H9 (cell line): ENCODE data around the gene GGA1. TPM values are rescaled to one million over a fixed set of nuclear protein-coding genes. Genes with fewer than 3 reads are reported as not detected.

Source experiments
- DNase-seq: peaks from one replicate; pipeline ENCODE4 v3.0.0-alpha.2; 2017
- H2AFZ ChIP-seq: one replicate; pipeline ENCODE4 v1.6.1; 2013; ENCODE audit warnings: mild to moderate bottlenecking, low read length, control low read depth, moderate library complexity
- H2AK5ac ChIP-seq: 2 replicates; pipeline ENCODE4 v1.6.1; 2013; ENCODE audit warnings: low read length, control low read depth, mixed read lengths; ENCODE audit not compliant: insufficient read length
- H2BK120ac ChIP-seq: one replicate; pipeline ENCODE4 v1.6.1; 2013; ENCODE audit warnings: low read depth, mild to moderate bottlenecking, low read length, control low read depth, inconsistent platforms; ENCODE audit not compliant: poor library complexity, severe bottlenecking
- H2BK12ac ChIP-seq: 2 replicates; pipeline ENCODE4 v1.6.1; 2013; ENCODE audit warnings: low read length, control low read depth, mixed read lengths, low read depth; ENCODE audit not compliant: insufficient read length
- H2BK15ac ChIP-seq: 2 replicates; pipeline ENCODE4 v1.6.1; 2013; ENCODE audit warnings: low read depth, low read length, control low read depth
- H2BK20ac ChIP-seq: one replicate; pipeline ENCODE4 v1.6.1; 2013; ENCODE audit warnings: low read depth, mild to moderate bottlenecking, low read length, control low read depth, inconsistent platforms; ENCODE audit not compliant: poor library complexity, severe bottlenecking
- H2BK5ac ChIP-seq: 2 replicates; pipeline ENCODE4 v1.6.1; 2013; ENCODE audit warnings: low read length, control low read depth, mixed read lengths; ENCODE audit not compliant: insufficient read length
- H3K14ac ChIP-seq: 2 replicates; pipeline ENCODE4 v1.6.1; 2013; ENCODE audit warnings: low read length, control low read depth; ENCODE audit not compliant: insufficient read depth
- H3K18ac ChIP-seq: 2 replicates; pipeline ENCODE4 v1.6.1; 2013; ENCODE audit warnings: low read depth, mild to moderate bottlenecking, mixed read lengths, low read length, control low read depth; ENCODE audit not compliant: insufficient read length
- H3K23ac ChIP-seq: 2 replicates; pipeline ENCODE4 v1.6.1; 2013; ENCODE audit warnings: low read length, control low read depth, mixed read lengths, low read depth; ENCODE audit not compliant: insufficient read length
- H3K23me2 ChIP-seq: 2 replicates; pipeline ENCODE4 v1.6.1; 2013; ENCODE audit warnings: low read depth, mild to moderate bottlenecking, mixed read lengths, low read length, control low read depth; ENCODE audit not compliant: insufficient read length, poor library complexity, severe bottlenecking
- H3K27ac ChIP-seq: 2 replicates; pipeline ENCODE4 v1.5.1; 2013; ENCODE audit warnings: low read length, control low read depth, mixed read lengths, low read depth; ENCODE audit not compliant: insufficient read length
- H3K27me3 ChIP-seq: 2 replicates; pipeline ENCODE4 v1.6.1; 2013; ENCODE audit warnings: low read length, control low read depth, inconsistent platforms; ENCODE audit not compliant: insufficient read depth
- H3K4ac ChIP-seq: 2 replicates; pipeline ENCODE4 v1.6.1; 2013; ENCODE audit warnings: low read depth, mild to moderate bottlenecking, control low read depth, inconsistent platforms, low read length, moderate library complexity
- H3K4me1 ChIP-seq: 2 replicates; pipeline ENCODE4 v1.6.1; 2013; ENCODE audit warnings: low read length, control low read depth, inconsistent platforms; ENCODE audit not compliant: insufficient read depth
- H3K4me2 ChIP-seq: 2 replicates; pipeline ENCODE4 v1.6.1; 2013; ENCODE audit warnings: low read length, control low read depth, mixed read lengths; ENCODE audit not compliant: insufficient read length, insufficient read depth
- H3K56ac ChIP-seq: 2 replicates; pipeline ENCODE4 v1.6.1; 2013; ENCODE audit warnings: low read depth, mild to moderate bottlenecking, mixed read lengths, low read length, control low read depth; ENCODE audit not compliant: insufficient read length
- H3K79me1 ChIP-seq: 2 replicates; pipeline ENCODE4 v1.6.1; 2013; ENCODE audit warnings: low read depth, mild to moderate bottlenecking, moderate library complexity, low read length, control low read depth, inconsistent platforms; ENCODE audit not compliant: insufficient read depth, poor library complexity, severe bottlenecking
- H3K79me2 ChIP-seq: 2 replicates; pipeline ENCODE4 v1.6.1; 2013; ENCODE audit warnings: low read length, control low read depth, inconsistent platforms; ENCODE audit not compliant: insufficient read depth
- H3K9ac ChIP-seq: 2 replicates; pipeline ENCODE4 v1.6.1; 2013; ENCODE audit warnings: low read length, control low read depth, mixed read lengths; ENCODE audit not compliant: insufficient read length; ENCODE audit errors: extremely low read depth
- H3K9me3 ChIP-seq: one replicate; pipeline ENCODE4 v1.6.1; 2013; ENCODE audit warnings: low read depth, low read length, inconsistent platforms; ENCODE audit not compliant: control insufficient read depth
- H3T11ph ChIP-seq: one replicate; pipeline ENCODE4 v1.6.1; 2013; ENCODE audit warnings: mild to moderate bottlenecking, low read length, control low read depth, inconsistent platforms
- H4K20me1 ChIP-seq: one replicate; pipeline ENCODE4 v1.6.1; 2013; ENCODE audit not compliant: control insufficient read depth, insufficient read length, insufficient read depth
- H4K5ac ChIP-seq: 2 replicates; pipeline ENCODE4 v1.6.1; 2013; ENCODE audit warnings: low read depth, mild to moderate bottlenecking, mixed read lengths, low read length, control low read depth; ENCODE audit not compliant: insufficient read length
- H4K8ac ChIP-seq: replicated peaks from 2 replicates; pipeline ENCODE4 v1.6.1; 2013; ENCODE audit warnings: low read length, control low read depth, mixed read lengths, low read depth; ENCODE audit not compliant: insufficient read length
- H4K91ac ChIP-seq: 2 replicates; pipeline ENCODE4 v1.6.1; 2013; ENCODE audit warnings: low read depth, mild to moderate bottlenecking, moderate library complexity, mixed read lengths, low read length, control low read depth; ENCODE audit not compliant: insufficient read length
- H3K27ac Mint-ChIP-seq, 3 experiments: 2 replicates in 2 of 3; 3 replicates in 1 of 3; pipeline ENCODE4 v1.8.0; 2020 to 2021; ENCODE audit warnings: mixed read lengths in 3 of 3, mild to moderate bottlenecking in 1 of 3, moderate library complexity in 1 of 3
- H3K27me3 Mint-ChIP-seq: 2 replicates; pipeline ENCODE4 v1.8.0; 2021; ENCODE audit warnings: low read depth, mild to moderate bottlenecking, moderate library complexity, mixed read lengths
- H3K36me3 Mint-ChIP-seq, 3 experiments: 2 replicates in 2 of 3; 3 replicates in 1 of 3; pipeline ENCODE4 v1.8.0; 2020 to 2021; ENCODE audit warnings: low read depth in 3 of 3, mixed read lengths in 3 of 3; ENCODE audit not compliant: insufficient read depth in 1 of 3
- H3K4me1 Mint-ChIP-seq, 2 experiments: 2 replicates each; pipeline ENCODE4 v1.8.0; 2020; ENCODE audit warnings: mixed read lengths in 2 of 2
- H3K4me3 Mint-ChIP-seq, 2 experiments: 2 replicates in 1 of 2; 3 replicates in 1 of 2; pipeline ENCODE4 v1.8.0; 2020 to 2021; ENCODE audit warnings: mild to moderate bottlenecking in 2 of 2, mixed read lengths in 2 of 2, moderate library complexity in 1 of 2
- H3K9me3 Mint-ChIP-seq, 2 experiments: 2 replicates in 1 of 2; 3 replicates in 1 of 2; pipeline ENCODE4 v1.8.0; 2020; ENCODE audit warnings: mild to moderate bottlenecking in 2 of 2, mixed read lengths in 2 of 2, moderate library complexity in 1 of 2
- WGBS: extraction: QIAGEN DNeasy Blood & Tissue Kit; methylation state at CpG from one replicate; pipeline ENCODE4 v1.1.7; 2013; ENCODE audit warnings: missing lambda C conversion rate, low lambda C conversion rate, mixed read lengths; ENCODE audit not compliant: insufficient read length; ENCODE audit errors: extremely low coverage; 5-methylcytosine and 5-hydroxymethylcytosine counted together
- total RNA-seq: library from RNA; stranded (reverse); gene quantifications from 2 replicates; pipeline ENCODE4 v1.2.1, GENCODE V29; 2021
- TF ChIP-seq, protein P1 (sequence below): fragments of 200-600 bp; sonication (generic); conservative IDR thresholded peaks from 3 replicates; pipeline ENCODE4 v1.8.0; 2021; ENCODE audit warnings: antibody characterized with exemption, mild to moderate bottlenecking

Gene GGA1
- total RNA-seq, 1 experiment from 2014 or later: 61.7 TPM

DNA sequence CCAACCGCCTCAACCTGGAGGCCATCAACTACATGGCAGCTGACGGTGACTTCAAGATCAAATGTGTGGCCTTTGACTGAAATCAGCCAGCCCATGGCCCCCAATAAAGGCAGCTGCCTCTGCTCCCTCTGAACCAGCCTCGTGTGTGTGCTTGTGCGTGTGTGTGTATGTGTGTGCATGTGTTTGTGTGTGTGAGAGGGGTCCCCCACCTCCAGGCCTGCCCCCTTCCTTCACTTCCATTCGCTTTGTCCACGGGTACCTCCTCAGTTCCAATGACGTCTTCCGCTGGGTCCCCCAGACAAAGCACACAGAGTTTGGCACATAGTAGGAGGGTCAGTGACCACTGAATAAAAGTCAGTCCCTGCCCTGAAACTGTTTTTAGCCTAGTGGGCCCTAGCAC is 71.0 kb downstream of the GGA1 start:
- no peak overlapping the region for H2BK120ac ChIP-seq
- Mint-ChIP-seq H3K9me3 (no peaks in the 10 kb centered on the region), H3K4me1 (peaks cover 5 to 21% of the 10 kb centered on the region in 2 experiments), H3K36me3 (no peaks in the 10 kb centered on the region; a peak in 1 of 7 replicates), H3K27me3 (peaks cover 4% of the 10 kb centered on the region), H3K27ac (no peak overlapping the region), H3K4me3 (no peak overlapping the region; a peak in 2 of 5 replicates)
- peaks cover 3% of the 10 kb centered on the region for H3K23me2 ChIP-seq
- H2AFZ ChIP-seq: no peak overlapping the region
- no peaks in the 10 kb centered on the region for H3K9me3 ChIP-seq
- no peak overlapping the region for H3K23ac ChIP-seq
- no peak overlapping the region for H2BK20ac ChIP-seq
- H3K9ac ChIP-seq: no peak overlapping the region
- TF ChIP-seq, protein P1, sequence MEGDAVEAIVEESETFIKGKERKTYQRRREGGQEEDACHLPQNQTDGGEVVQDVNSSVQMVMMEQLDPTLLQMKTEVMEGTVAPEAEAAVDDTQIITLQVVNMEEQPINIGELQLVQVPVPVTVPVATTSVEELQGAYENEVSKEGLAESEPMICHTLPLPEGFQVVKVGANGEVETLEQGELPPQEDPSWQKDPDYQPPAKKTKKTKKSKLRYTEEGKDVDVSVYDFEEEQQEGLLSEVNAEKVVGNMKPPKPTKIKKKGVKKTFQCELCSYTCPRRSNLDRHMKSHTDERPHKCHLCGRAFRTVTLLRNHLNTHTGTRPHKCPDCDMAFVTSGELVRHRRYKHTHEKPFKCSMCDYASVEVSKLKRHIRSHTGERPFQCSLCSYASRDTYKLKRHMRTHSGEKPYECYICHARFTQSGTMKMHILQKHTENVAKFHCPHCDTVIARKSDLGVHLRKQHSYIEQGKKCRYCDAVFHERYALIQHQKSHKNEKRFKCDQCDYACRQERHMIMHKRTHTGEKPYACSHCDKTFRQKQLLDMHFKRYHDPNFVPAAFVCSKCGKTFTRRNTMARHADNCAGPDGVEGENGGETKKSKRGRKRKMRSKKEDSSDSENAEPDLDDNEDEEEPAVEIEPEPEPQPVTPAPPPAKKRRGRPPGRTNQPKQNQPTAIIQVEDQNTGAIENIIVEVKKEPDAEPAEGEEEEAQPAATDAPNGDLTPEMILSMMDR: no peak
- H3K79me1 ChIP-seq: no peaks in the 10 kb centered on the region
- H3K27me3 ChIP-seq: no peaks in the 10 kb centered on the region
- no peak overlapping the region for H3K56ac ChIP-seq
- no peak overlapping the region for H2BK5ac ChIP-seq
- H4K8ac ChIP-seq: no peak overlapping the region
- no peak overlapping the region for H3T11ph ChIP-seq
- H3K4ac ChIP-seq: no peak overlapping the region
- H4K20me1 ChIP-seq: no peaks in the 10 kb centered on the region
- H2BK15ac ChIP-seq: no peak overlapping the region
- H4K5ac ChIP-seq: no peak overlapping the region
- WGBS: no CpG with 5 or more reads among the region's 8 CpGs
- H3K18ac ChIP-seq: no peak overlapping the region
- H2BK12ac ChIP-seq: no peak overlapping the region
- H3K79me2 ChIP-seq: no peaks in the 10 kb centered on the region
- H4K91ac ChIP-seq: no peak overlapping the region
- no peak for DNase-seq
- H3K27ac ChIP-seq: no peak overlapping the region
- H3K14ac ChIP-seq: no peak overlapping the region
- H3K4me2 ChIP-seq: no peak overlapping the region
- no peak overlapping the region for H2AK5ac ChIP-seq
- no peaks in the 10 kb centered on the region for H3K4me1 ChIP-seq
